OCI-LY7 (cell line): ENCODE data around the gene SERGEF.

Source experiments
- CTCF ChIP-seq: fragments of 200-600 bp; sonication (generic); conservative IDR thresholded peaks from 2 replicates; pipeline ENCODE4 v1.5.1; 2014; ENCODE audit warnings: mild to moderate bottlenecking, antibody characterized with exemption, low read length, moderate library complexity, mixed read lengths
- EZH2phosphoT487 ChIP-seq: fragments of 200-600 bp; sonication (generic); IDR thresholded peaks from 2 replicates; pipeline ENCODE4 v1.6.1; 2018; ENCODE audit warnings: low read depth, borderline replicate concordance, mild to moderate bottlenecking, mixed run types, antibody characterized with exemption, low read length, moderate library complexity, mixed read lengths

GRCh38 chr11:17951685-17952388 is 61.0 kb downstream of the SERGEF start:
- TF ChIP-seq CTCF (no peak), EZH2phosphoT487 (no peak)
